ENCODE results near the gene CCDC9B.

GRCh38 chr15:40372981-40373380 lies 32.2 kb upstream of the CCDC9B start:
- TF ChIP-seq ARNTL (CRISPR knock-in tag; IDR thresholded peaks at IDR 0.05; ENCODE audit: borderline replicate concordance, low read depth), result no peak
- no peak for TF ChIP-seq BACH2 (CRISPR knock-in tag; IDR thresholded peaks at IDR 0.05; ENCODE audit: borderline replicate concordance)
- TF ChIP-seq RARB (CRISPR knock-in tag; IDR thresholded peaks at IDR 0.05), result no peak
- TF ChIP-seq CREB5 (CRISPR knock-in tag; IDR thresholded peaks at IDR 0.05; ENCODE audit: low read depth), result no peak
- TF ChIP-seq PPARA (CRISPR knock-in tag; IDR thresholded peaks at IDR 0.05; ENCODE audit: borderline replicate concordance), result no peak
- no peak for TF ChIP-seq PATZ1 (CRISPR knock-in tag; IDR thresholded peaks at IDR 0.05; ENCODE audit: borderline replicate concordance)
- TF ChIP-seq TSHZ2 (CRISPR knock-in tag; IDR thresholded peaks at IDR 0.05), result no peak
- no peak for TF ChIP-seq ZFP3 (CRISPR knock-in tag; IDR thresholded peaks at IDR 0.05)
- TF ChIP-seq ISL1 (CRISPR knock-in tag; IDR thresholded peaks at IDR 0.05), result no peak

Data from SK-N-SH treated with all-trans-retinoic acid at 6 μM for 48 hours (cell line).